ENCODE measurements around the gene ZNF654. TPM values are rescaled to one million over a fixed set of nuclear protein-coding genes. Genes with fewer than 3 reads are reported as not detected.

Gene ZNF654
- total and polyA plus RNA-seq, 9 of the 15 experiments (the other 6 are each of a cell fraction or from before 2014, with no cell fraction given) = 2.4 to 8.6 (median 5.1) TPM

DNA sequence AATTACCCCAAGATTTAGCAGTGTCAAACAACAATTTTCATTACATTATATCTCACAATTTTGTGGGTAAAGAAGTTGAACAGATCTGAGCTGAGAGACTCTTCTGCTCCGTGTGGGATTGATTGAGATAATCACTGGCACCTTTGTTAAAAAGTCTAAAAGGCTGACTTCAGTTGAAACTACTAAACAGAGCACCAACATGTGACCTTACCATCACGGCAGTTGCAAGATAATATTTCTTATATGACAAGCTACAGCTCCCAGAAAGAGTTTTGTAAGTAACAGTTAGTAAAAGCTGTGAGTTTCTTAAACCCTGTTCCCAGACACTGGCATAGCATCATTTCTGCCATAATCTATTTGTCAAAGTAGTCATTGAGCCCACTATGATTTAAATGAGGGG is 25.2 kb upstream of the ZNF654 start:
- ChIA-PET CTCF (ENCODE audit: low intra/inter-chr PET ratio) (no interaction called here), POLR2A (interaction anchor here (1.3 kb wide), 1 partner anchor 25 kb away, joined by 4 read pairs; the partner anchor contains the start of genes CGGBP1 and ZNF654)
- H3K27me3 ChIP-seq (ENCODE audit: control insufficient read depth in 2 of 2, insufficient read depth in 2 of 2, low read length in 2 of 2) = no peaks in the 10 kb centered on the region
- ATAC-seq (peak; percentile 60), DNase-seq (ENCODE audit: extremely low read depth in 1 of 4, low spot score in 3 of 4) (peak in 1 of 4 experiments; percentile 32), FAIRE-seq (no peak)
- TF ChIP-seq, protein P1, sequence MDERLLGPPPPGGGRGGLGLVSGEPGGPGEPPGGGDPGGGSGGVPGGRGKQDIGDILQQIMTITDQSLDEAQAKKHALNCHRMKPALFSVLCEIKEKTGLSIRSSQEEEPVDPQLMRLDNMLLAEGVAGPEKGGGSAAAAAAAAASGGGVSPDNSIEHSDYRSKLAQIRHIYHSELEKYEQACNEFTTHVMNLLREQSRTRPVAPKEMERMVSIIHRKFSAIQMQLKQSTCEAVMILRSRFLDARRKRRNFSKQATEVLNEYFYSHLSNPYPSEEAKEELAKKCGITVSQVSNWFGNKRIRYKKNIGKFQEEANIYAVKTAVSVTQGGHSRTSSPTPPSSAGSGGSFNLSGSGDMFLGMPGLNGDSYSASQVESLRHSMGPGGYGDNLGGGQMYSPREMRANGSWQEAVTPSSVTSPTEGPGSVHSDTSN (CRISPR knock-in tag; IDR thresholded peaks at IDR 0.05; ENCODE audit: low read depth) = no peak
- TF ChIP-seq, protein P1 (tag; conservative IDR thresholded peaks at IDR 0.05; ENCODE audit: low read depth) = peak; percentile 42; the same call in 1 of the 2 replicates
- TF ChIP-seq MEIS2 (IDR thresholded peaks at IDR 0.05; ENCODE audit: partially characterized antibody) (peak; percentile 65), PHB (CRISPR knock-in tag; IDR thresholded peaks at IDR 0.05) (no peak), NCOR1 (IDR thresholded peaks at IDR 0.05) (no peak)
- TF ChIP-seq, protein P2, sequence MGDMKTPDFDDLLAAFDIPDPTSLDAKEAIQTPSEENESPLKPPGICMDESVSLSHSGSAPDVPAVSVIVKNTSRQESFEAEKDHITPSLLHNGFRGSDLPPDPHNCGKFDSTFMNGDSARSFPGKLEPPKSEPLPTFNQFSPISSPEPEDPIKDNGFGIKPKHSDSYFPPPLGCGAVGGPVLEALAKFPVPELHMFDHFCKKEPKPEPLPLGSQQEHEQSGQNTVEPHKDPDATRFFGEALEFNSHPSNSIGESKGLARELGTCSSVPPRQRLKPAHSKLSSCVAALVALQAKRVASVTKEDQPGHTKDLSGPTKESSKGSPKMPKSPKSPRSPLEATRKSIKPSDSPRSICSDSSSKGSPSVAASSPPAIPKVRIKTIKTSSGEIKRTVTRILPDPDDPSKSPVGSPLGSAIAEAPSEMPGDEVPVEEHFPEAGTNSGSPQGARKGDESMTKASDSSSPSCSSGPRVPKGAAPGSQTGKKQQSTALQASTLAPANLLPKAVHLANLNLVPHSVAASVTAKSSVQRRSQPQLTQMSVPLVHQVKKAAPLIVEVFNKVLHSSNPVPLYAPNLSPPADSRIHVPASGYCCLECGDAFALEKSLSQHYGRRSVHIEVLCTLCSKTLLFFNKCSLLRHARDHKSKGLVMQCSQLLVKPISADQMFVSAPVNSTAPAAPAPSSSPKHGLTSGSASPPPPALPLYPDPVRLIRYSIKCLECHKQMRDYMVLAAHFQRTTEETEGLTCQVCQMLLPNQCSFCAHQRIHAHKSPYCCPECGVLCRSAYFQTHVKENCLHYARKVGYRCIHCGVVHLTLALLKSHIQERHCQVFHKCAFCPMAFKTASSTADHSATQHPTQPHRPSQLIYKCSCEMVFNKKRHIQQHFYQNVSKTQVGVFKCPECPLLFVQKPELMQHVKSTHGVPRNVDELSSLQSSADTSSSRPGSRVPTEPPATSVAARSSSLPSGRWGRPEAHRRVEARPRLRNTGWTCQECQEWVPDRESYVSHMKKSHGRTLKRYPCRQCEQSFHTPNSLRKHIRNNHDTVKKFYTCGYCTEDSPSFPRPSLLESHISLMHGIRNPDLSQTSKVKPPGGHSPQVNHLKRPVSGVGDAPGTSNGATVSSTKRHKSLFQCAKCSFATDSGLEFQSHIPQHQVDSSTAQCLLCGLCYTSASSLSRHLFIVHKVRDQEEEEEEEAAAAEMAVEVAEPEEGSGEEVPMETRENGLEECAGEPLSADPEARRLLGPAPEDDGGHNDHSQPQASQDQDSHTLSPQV (IDR thresholded peaks at IDR 0.05) = peak; percentile 31; the same call in 1 of the 2 replicates
- 0 out of 2 replicates have a peak, but pooled peaks cover 1% of the 10 kb centered on the region for H3K9me3 ChIP-seq (replicated peaks; ENCODE audit: control insufficient read depth, insufficient read depth, low read depth, low read length)
- WGBS (ENCODE audit: insufficient coverage, low coverage, missing lambda C conversion rate) = 4% methylated on average over 2 of the region's 2 CpGs
- H3K27ac ChIP-seq (ENCODE audit: extremely low read depth, low read depth, low read length) = peak overlapping the region; percentile 59
- no peaks in the 10 kb centered on the region for H4K20me1 ChIP-seq (replicated peaks; ENCODE audit: control insufficient read depth, insufficient read depth, low read length)
- H3K9me1 ChIP-seq (ENCODE audit: control insufficient read depth, insufficient read depth, low read length) = no peaks in the 10 kb centered on the region
- no peak overlapping the region for H3K4me3 ChIP-seq
- BruUV-seq (replicated peaks) = no TSS peak
- no peaks in the 10 kb centered on the region for H3K36me3 ChIP-seq (ENCODE audit: control insufficient read depth, insufficient read depth, low read length)
- peak overlapping the region in 1 of 2 experiments; percentile 24; a peak in 1 of 4 replicates for H3K9ac ChIP-seq (ENCODE audit: insufficient read depth in 1 of 2, low read depth in 2 of 2, low read length in 2 of 2)
- intact Hi-C loops (cut with micrococcal nuclease) = loop anchor here (2.0 kb wide), 1 partner anchor 25 kb away; the partner anchor contains the start of genes CGGBP1 and ZNF654
- H3K4me2 ChIP-seq (ENCODE audit: insufficient read depth, low read length) = peak overlapping the region; percentile 65
- H3K4me1 ChIP-seq (replicated peaks in 1 of 2; ENCODE audit: control insufficient read depth in 2 of 2, insufficient read depth in 2 of 2, low read length in 2 of 2) = peaks cover 7 to 8% of the 10 kb centered on the region in 2 experiments; a peak in 4 of 5 replicates
- in situ Hi-C loops (cut with MboI) = no loop called here
- H3K79me2 ChIP-seq (ENCODE audit: control insufficient read depth, insufficient read depth, low read length) = no peaks in the 10 kb centered on the region
- H2AFZ ChIP-seq (ENCODE audit: low read depth, low read length) = peak overlapping the region; percentile 45

All from K562 (cell line).